ENCODE data around the gene CCDC51. TPM values are rescaled to one million over a fixed set of nuclear protein-coding genes. Genes with fewer than 3 reads are reported as not detected.
A peak's percentile ranks its signal among the peaks of the same experiment; 100 is the strongest.

CCDC51 gene
- polyA plus RNA-seq, 6 donors from 2014 or later, result 4.1 to 14.8 (median 9.5) TPM

GRCh38 chr3:48435774-48436476 is 4.0 kb downstream of the CCDC51 start:
- H3K27ac Mint-ChIP-seq, result no peak overlapping the region
- H3K27me3 Mint-ChIP-seq, result peaks cover 0 to 1% (median 0%) of the 10 kb centered on the region in 3 donors
- H3K36me3 Mint-ChIP-seq, result no peaks in the 10 kb centered on the region

GRCh38 chr3:48435223-48435595 is 4.7 kb downstream of the CCDC51 start:
- no peak overlapping the region for H3K4me3 Mint-ChIP-seq
- H3K4me1 Mint-ChIP-seq, result peaks cover 31 to 41% (median 34%) of the 10 kb centered on the region in 3 donors
- H3K36me3 Mint-ChIP-seq, result no peaks in the 10 kb centered on the region
- DNase-seq (no peak), ATAC-seq (ENCODE audit: low read depth in 2 of 2) (no peak)
- no peak overlapping the region for H3K27ac Mint-ChIP-seq
- no peaks in the 10 kb centered on the region for H3K9me3 Mint-ChIP-seq
- H3K27me3 Mint-ChIP-seq, result peaks cover 0 to 6% (median under 1%) of the 10 kb centered on the region in 3 donors

More at GRCh38 chr3:48435774-48436476, 4.0 kb downstream of the CCDC51 start:
- H3K9me3 Mint-ChIP-seq, result no peaks in the 10 kb centered on the region
- ATAC-seq (ENCODE audit: low read depth in 2 of 2) (peak; percentile 12 to 30), DNase-seq (peak; percentile 79)
- H3K4me1 Mint-ChIP-seq, result peaks cover 27 to 40% (median 35%) of the 10 kb centered on the region in 3 donors
- H3K4me3 Mint-ChIP-seq, result no peak overlapping the region

DNA sequence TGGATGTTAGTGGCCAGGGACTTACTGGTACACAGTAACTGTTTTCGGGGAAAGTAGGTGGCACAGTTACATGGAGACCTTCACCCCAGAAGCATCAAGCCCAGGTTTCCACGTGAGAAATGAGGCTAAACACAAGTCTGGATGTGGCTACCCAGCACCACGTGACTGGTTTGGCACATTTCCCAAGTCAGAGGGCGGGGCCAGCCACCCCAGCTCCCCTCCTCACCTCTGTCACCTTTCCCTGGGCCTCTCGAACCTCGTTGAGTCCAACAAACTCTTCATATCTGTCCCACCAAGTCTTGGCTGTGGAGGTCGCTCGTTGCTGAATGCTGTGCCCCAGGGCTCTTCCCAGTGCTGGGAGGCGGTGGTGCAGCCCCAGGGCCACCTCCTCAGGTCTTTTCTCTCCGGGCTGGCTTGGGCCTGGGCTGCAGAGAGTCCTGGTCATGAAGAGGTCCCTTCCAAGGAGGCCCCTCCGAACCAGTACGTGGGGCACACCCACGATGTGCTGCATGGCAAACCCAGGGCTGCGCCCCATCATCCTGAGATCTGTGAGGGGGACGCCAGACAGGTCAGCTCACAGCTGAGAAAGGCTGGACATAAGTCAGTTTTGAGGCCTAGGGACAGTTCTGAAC is 5.2 kb downstream of the CCDC51 start:
- Mint-ChIP-seq H3K4me1 (peaks cover 30 to 41% (median 33%) of the 10 kb centered on the region in 3 donors), H3K27ac (peak overlapping the region in 1 of 6 donors; percentile 29), H3K9me3 (no peaks in the 10 kb centered on the region), H3K4me3 (no peak overlapping the region), H3K27me3 (peaks cover 0 to 6% (median 5%) of the 10 kb centered on the region in 3 donors), H3K36me3 (no peaks in the 10 kb centered on the region)
- ATAC-seq (ENCODE audit: low read depth in 2 of 2), result no peak
- no peak for DNase-seq

- ATAC-seq (ENCODE audit: low read depth in 2 of 2), result no peak
- Mint-ChIP-seq H3K36me3 (no peaks in the 10 kb centered on the region), H3K4me3 (no peak overlapping the region), H3K4me1 (peaks cover 21 to 33% (median 24%) of the 10 kb centered on the region in 3 donors), H3K27me3 (peaks cover 0 to 6% (median 5%) of the 10 kb centered on the region in 3 donors), H3K9me3 (no peaks in the 10 kb centered on the region), H3K27ac (no peak overlapping the region)
- DNase-seq, result no peak
These were observed 6.3 kb downstream of the CCDC51 start for GRCh38 chr3:48433472-48434118.

DNA sequence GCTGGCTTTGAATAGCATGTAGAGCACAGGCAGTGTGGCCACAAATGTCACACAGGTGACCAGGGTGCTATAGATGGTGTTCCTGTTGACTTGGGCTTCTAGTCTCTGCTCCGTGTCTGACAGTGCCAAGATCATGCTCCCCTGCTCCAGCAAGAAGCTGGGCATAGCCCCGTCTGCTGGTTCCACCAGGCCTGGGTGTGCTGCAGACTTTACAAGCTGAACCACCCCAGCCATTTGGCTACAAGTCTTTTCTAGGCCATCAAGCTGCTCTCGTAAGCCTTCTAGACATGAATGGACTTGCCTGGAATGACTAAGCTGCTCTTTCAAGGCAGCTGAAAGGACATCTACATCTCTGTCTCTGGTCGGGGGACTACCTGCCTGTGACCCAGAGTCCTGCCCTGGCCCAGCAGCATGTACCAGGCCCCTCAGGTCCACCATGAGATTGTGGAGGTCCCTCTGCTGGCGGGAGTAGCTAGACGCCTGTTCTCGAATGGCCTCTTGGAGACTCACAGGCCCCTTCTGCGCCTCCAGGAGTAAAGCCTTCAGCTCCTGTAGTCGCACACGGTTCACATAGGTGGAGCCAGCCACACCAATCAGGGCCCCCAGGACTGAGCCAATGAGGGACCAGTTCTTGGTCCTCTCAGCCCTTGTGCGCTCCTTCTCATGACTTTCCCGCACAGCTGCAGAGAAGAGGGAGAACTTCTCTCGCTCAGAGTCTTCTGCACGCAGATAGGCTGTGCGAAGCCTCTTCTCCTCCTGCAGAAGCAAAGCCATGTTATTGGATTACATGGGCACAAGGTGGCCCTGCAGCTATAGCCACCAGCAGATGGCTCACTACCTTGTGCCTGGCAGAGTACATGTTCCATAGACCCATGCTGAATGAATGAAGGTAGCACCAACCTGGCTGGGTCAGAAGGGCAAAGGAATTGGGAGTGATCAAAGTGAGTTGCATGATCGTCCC is 7.2 kb downstream of the CCDC51 start:
- Mint-ChIP-seq H3K27ac (no peak overlapping the region), H3K27me3 (peaks cover 4 to 14% (median 14%) of the 10 kb centered on the region in 3 donors), H3K4me1 (peaks cover 13 to 24% (median 15%) of the 10 kb centered on the region in 3 donors), H3K36me3 (no peaks in the 10 kb centered on the region), H3K4me3 (no peak overlapping the region), H3K9me3 (no peaks in the 10 kb centered on the region)
- DNase-seq (no peak), ATAC-seq (ENCODE audit: low read depth in 2 of 2) (no peak)

DNA sequence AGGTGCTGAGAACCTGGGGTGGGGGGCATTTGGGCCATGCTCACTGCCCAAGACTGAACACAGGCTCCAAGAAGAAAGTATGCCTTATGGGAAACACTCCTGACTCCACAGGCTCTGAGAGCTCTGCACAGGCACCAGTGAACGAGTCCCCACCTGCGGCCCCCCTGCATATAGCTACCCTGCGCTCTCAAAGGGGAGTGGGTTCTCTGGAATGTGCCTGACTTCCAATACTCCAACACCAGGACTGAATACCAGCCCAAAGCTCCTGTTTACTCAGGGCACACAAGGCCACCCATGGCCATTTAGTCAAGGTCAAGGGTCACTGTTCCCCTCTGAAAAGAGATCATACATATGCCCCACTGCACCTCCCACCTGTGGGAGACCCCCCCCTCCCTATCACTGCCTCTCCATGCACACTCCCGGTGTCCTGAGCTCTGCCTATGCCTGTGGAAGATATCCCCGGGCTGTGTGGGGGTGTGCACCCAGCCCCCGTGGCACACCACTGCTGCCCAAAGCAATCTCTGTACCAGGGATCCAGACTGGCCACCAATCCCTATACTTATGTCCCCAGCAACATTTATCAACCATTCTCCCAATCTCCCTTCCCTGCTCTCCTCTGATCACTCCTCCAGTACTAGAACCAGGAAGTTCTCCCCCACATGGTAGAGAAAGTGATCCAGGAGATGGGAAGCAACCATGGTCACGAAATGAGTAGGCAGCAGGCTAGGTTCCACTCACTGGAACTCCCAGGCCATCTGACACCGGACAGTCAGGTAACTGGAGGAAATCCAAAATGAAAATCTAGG is 8.5 kb downstream of the CCDC51 start:
- Mint-ChIP-seq H3K4me1 (peaks cover 10 to 22% (median 12%) of the 10 kb centered on the region in 3 donors), H3K27ac (peak overlapping the region in 1 of 6 donors; percentile 14), H3K4me3 (peak overlapping the region in 6 of 8 donors; percentile 22 to 92 (median 85)), H3K27me3 (peaks cover 7 to 24% (median 21%) of the 10 kb centered on the region in 3 donors), H3K36me3 (no peaks in the 10 kb centered on the region), H3K9me3 (no peaks in the 10 kb centered on the region)
- ATAC-seq (ENCODE audit: low read depth in 2 of 2) (no peak), DNase-seq (no peak)

- H3K27me3 Mint-ChIP-seq, result peaks cover 7 to 24% (median 21%) of the 10 kb centered on the region in 3 donors
- H3K4me1 Mint-ChIP-seq, result peaks cover 10 to 22% (median 12%) of the 10 kb centered on the region in 3 donors
- no peaks in the 10 kb centered on the region for H3K36me3 Mint-ChIP-seq
- H3K27ac Mint-ChIP-seq, result peak overlapping the region in 4 of 6 donors; percentile 14 to 61 (median 43)
- DNase-seq, result no peak
- H3K4me3 Mint-ChIP-seq, result peak overlapping the region; percentile 79 to 92 (median 86)
- ATAC-seq (ENCODE audit: low read depth in 2 of 2), result no peak
- H3K9me3 Mint-ChIP-seq, result no peaks in the 10 kb centered on the region
These were observed 9.2 kb downstream of the CCDC51 start for GRCh38 chr3:48430708-48431101.

DNA sequence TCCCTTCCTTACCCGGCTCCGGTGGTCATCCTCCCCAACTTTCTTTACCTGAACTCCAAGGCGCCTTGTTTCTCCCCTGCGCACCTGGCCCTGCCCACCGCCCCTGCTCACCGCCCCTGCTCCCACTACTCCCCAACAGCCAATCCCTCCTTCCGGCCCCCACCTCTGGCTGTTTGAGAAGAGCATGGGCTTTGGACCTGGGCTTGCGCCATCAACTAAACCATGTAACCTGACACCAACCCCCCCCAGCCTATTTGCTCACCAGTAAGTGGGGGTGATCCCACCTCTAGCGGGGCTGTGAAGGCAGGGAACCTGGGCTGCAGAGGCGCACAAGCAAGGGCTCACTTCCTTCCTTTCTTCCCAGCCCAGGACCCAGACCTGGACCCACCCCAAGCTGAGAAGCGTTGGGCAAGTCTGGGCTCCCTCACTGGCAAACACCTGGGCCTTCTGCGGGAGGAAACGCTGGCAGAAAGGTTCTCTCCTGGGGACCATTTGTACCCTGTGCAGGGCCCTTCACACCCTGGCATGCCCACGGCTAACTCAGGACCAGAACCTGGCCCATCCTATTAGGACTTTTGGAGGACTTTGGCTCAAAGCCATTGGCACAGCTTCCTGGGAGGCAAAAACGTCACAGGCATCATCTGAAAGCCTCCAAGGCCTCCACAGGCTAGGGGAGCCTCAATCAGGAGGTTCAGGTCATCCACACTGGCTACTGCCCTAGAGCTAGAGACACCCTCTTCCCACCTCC is 9.8 kb downstream of the CCDC51 start, which contains the start of gene PLXNB1:
TSS of gene PLXNB1 (minus strand) at position 127 of the 748 bp plus-strand sequence. CDS start 5,475 bp downstream, outside the sequence.
- Mint-ChIP-seq H3K27me3 (peaks cover 7 to 24% (median 21%) of the 10 kb centered on the region in 3 donors), H3K36me3 (no peaks in the 10 kb centered on the region), H3K4me3 (peak within 1 kb of the TSS; percentile 79 to 92 (median 86)), H3K4me1 (peaks cover 10 to 22% (median 12%) of the 10 kb centered on the region in 3 donors), H3K9me3 (no peaks in the 10 kb centered on the region), H3K27ac (peak within 1 kb of the TSS in 4 of 6 donors; percentile 27 to 82 (median 67))
- ATAC-seq (ENCODE audit: low read depth in 2 of 2) (peak in 1 of 2 donors; percentile 17), DNase-seq (no peak)

DNA sequence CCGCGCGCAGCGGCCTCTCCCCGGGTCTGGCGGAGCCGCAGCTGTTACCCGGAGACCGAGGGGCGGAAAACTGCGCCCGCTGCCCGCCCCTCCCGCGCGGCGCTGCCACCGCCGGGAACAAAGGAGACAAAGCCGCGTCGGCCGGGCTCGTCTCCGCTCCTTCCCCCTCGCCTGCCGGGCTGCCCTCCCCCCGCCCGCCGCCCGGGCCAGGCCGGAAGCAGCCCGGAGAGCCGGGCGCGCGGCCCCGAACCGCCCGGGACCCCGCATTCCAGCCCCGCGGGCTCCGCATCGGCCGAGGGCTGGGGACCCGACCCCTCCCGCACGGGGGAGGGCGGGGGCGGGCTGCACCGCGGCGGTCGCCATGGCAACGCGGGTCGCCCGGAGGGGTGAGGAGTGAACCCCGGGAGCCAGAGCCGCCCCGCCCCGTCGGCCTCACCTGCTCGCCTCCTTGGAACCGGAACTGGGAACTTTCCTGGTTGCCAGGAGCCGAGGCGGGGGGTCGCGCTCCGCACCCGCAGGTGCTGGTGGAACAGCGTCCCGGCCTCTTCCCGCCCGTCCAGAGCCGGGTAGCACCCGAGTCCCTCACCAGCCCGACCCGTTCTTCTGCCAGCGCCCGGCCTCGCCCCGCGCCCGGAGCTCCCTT is 10.5 kb downstream of the CCDC51 start:
- H3K9me3 Mint-ChIP-seq, result no peaks in the 10 kb centered on the region
- peak; percentile 67 to 70 for ATAC-seq (ENCODE audit: low read depth in 2 of 2)
- peak overlapping the region in 2 of 6 donors; percentile 73 to 82 for H3K27ac Mint-ChIP-seq

DNA sequence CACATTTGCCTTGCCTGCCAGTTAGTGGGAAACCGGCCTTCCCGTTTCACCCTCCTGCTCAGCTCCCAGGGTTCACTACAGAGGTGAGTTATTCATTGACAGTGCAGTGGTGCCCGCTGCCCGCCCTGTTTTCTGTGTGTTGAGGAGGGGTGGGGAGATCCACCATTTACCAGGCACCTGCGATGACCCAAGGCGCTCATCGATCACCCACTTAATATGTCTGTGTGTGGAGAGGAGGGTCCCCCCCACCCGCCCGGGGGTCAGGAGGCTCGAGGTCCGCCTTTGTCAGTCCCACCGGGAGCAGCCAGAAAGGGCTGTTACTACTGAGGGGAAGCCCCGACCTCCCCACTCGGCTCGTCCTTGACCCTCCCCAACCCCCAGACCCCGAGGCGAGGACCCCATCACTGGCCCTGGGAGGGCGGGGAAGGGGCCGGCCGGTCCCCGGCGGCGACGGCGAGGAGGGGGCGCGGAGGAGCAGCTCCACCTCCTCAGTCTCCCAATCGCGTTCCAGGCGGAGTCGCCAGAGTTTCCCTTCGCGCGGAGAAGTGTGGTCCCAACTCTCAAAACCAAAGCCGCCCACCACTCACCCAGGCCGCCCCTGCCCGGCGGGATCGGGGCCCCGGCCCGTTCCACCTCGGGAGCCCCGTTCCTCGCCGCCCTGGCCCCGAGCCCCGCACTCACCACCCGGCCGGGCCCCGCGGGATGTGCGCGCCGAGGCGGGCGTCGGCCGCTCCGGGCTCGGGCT is 11.2 kb downstream of the CCDC51 start:
- no peaks in the 10 kb centered on the region for H3K9me3 Mint-ChIP-seq
- peak overlapping the region; percentile 43 to 92 (median 78) for H3K4me3 Mint-ChIP-seq
- H3K27ac Mint-ChIP-seq, result peak overlapping the region in 1 of 6 donors; percentile 22
- peak in 1 of 2 donors; percentile 58 for ATAC-seq (ENCODE audit: low read depth in 2 of 2)
- peaks cover 10 to 22% (median 12%) of the 10 kb centered on the region in 3 donors for H3K4me1 Mint-ChIP-seq
- no peaks in the 10 kb centered on the region for H3K36me3 Mint-ChIP-seq
- DNase-seq, result no peak
- H3K27me3 Mint-ChIP-seq, result peaks cover 7 to 24% (median 21%) of the 10 kb centered on the region in 3 donors

More for the DNA sequence above, 10.5 kb downstream of the CCDC51 start:
- DNase-seq, result peak; percentile 59
- Mint-ChIP-seq H3K27me3 (peaks cover 7 to 24% (median 21%) of the 10 kb centered on the region in 3 donors), H3K4me1 (peaks cover 10 to 22% (median 12%) of the 10 kb centered on the region in 3 donors), H3K36me3 (no peaks in the 10 kb centered on the region), H3K4me3 (peak overlapping the region; percentile 79 to 92 (median 86))
